GM18951 (cell line): ENCODE results near the gene ARMC6.

Source experiments
- POLR2A ChIP-seq: IDR thresholded peaks from 4 replicates; pipeline ENCODE4 v1.6.1; 2011; ENCODE audit warnings: mild to moderate bottlenecking; ENCODE audit not compliant: insufficient read length, insufficient read depth; ENCODE audit errors: extremely low read depth
- in situ Hi-C: fragments of 300-500 bp; cut with MboI; formaldehyde crosslinking; loops from one replicate; pipeline ENCODE4 v1.12.0; 2022; ENCODE audit warnings: low sequenced_read_pairs, mixed read lengths, inconsistent platforms; ENCODE audit not compliant: unreplicated experiment

The ARMC6 gene

DNA sequence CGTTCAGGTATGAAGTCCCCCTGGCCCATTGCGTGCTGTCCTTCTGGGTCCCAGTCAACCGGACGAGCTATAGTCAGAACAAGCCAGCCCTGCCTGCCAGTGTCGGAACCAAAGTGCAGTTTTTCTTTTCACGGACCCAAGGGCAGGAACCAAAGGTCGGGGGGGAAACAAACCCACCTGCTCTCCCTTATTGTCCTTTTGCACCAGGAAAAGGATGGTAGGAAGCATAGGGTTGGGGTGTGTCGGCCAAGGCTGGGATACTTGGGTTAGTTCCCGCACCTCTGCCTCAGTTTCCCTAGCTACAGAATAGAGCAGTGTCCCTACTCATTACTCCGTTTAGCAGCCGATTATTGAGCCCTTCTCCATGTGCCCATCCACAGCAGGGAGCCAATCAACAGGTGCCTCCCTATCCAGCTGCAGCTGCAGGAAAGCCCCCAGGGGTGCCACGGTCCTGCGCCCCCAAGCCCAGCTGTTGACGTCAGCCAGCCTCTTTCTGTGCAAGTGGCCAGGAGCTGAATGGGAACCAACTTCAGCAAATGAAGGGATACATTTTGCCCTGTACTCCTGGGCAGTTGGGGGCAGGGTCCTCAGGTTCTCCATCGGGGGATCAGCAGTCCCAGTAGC is 21.0 kb downstream of the ARMC6 start:
- in situ Hi-C loops: no loop called here
- no peak for TF ChIP-seq POLR2A

DNA sequence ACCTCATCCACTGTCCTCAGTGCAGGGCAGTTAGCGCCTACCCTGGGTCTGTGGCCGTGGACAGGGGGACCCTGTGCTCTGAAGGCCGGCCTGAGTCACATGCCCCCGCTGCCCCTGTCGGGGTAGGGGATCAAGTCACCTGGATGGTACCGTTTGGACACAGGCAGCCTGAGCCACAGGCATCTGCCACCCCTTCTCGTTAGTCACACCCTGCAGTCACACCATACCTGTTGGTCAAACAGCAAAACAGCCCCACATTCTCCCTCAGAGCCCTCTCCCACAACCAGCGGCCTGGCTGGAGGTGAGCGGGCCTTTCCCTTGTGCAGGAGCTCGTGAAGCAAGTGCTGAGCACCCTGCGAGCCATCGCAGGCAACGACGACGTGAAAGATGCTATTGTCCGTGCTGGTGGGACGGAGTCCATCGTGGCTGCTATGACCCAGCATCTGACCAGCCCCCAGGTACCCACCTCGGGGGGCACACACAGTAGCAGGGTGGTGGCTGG is 21.6 kb downstream of the ARMC6 start:
- in situ Hi-C loops: no loop called here
- TF ChIP-seq POLR2A: no peak

DNA sequence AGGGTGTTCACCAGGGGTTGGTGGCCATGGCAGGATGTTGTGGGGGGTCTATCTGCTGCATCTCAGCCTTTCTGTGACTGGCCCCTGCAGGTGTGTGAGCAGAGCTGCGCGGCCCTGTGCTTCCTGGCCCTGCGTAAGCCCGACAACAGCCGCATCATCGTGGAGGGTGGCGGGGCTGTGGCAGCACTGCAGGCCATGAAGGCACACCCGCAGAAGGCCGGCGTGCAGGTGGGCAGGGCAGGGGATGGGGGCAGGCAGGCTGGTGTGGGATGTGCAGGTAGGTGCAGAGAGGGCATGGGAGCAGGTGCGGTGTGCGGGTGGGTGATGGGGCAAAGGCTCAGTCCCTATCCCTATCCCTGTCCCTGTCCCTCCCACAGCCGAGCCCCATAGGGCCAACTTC is 22.3 kb downstream of the ARMC6 start:
- TF ChIP-seq POLR2A: no peak
- in situ Hi-C loops: no loop called here

DNA sequence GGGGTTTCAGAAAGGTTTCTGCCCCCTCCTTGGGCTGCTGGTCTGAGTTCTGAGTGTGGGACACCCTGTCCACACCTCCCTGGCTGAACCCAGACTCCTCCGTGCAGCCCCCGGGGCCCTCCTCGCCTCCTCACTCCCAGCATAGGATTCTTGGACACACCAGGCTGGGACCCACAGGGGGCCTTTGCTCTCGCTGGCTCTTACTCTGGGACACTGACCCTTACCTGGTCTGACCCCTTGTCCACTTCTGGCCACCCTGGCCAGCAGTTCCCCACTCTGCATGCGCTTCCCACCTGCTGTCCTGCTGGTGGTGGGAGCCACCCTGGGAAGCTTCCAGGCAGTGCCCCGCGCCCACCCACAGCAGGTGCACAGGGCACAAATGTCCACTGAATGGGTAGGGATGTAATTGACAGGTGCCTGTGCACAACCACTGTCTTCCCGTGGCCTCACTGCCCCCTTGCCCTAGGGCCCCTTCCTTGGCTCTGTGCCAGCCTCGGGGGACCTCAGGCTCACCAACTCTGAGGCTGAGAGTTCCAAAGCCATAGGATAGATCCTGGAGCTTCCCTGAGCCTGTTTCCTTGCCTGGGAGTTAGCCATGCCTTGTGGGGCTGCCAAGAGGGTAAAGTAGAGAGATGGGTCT is 23.4 kb downstream of the ARMC6 start:
- no peak for TF ChIP-seq POLR2A
- in situ Hi-C loops: no loop called here

DNA sequence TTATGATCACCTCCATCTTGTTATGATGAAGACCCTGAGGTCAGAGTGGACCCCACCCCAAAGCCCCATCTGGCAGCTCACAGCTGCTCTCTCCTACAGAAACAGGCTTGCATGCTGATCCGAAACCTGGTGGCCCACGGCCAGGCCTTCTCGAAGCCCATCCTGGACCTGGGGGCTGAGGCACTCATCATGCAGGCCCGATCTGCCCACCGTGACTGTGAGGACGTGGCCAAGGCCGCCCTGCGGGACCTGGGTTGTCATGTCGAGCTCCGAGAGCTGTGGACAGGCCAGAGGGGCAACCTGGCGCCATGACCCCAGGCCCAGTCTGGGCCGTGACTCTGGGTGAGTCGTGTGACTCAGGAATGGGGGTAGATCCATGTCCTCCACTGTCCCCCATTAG is 23.9 kb downstream of the ARMC6 start:
- in situ Hi-C loops: no loop called here
- no peak for TF ChIP-seq POLR2A

DNA sequence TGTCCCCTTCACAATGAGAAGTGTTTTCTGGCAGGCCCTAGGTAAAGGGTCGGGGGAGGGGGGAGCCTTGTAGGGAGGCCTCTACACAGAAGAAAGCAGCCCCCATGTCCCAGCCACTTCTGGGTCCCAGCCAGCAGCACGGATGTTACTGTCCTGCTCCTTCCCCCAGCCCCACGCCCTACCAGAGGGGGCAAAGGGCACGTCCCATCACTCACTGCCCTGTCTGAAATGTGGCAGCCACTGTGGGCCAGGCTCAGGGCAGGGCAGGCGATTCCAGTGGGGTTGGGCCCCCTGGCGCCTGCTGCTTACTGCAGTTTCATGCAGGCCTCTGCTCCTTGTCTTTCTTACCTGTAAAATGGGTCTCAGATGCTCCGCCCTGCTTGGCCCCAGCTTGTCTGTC is 24.3 kb downstream of the ARMC6 start:
- no peak for TF ChIP-seq POLR2A
- in situ Hi-C loops: no loop called here

DNA sequence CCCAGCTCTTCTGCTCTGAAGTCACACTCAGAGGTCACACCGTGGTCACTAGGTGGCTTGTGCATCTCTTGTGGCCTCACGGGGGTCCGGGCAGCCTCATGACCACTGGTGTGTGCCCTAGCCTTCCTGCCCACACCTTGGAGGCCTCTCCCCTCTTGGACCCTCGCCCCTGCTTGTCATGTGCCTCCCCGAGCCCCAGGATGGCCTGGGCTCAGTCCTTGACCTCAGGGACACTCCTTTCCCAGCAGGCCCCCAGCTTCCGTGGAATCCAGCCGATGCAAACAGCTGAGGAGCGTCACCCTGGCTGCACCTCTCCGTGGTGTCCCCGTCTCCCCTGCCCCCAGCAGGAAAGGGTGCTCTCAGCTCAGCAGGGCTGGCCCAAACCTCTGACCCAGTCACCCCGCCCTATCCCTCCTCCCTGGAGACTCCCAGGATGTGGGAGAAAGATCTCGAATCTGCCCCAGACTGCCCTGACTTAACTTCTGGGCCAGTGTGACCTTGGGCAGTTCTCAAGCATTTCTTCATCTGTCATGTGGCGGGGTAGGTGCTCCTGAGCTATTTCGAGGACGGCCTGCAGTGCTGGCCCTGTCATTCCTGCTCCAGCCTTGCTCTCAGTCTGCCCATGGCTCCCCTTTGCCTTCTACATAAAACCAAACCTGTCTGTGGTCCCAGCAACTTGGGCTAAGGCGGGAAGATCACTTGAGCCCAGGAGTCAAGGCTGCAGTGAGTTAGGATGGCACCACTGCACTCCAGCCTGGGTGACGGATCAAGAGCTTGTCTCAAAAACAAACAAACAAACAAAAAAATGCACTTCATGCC is 25.8 kb downstream of the ARMC6 start:
- in situ Hi-C loops: no loop called here
- no peak for TF ChIP-seq POLR2A

DNA sequence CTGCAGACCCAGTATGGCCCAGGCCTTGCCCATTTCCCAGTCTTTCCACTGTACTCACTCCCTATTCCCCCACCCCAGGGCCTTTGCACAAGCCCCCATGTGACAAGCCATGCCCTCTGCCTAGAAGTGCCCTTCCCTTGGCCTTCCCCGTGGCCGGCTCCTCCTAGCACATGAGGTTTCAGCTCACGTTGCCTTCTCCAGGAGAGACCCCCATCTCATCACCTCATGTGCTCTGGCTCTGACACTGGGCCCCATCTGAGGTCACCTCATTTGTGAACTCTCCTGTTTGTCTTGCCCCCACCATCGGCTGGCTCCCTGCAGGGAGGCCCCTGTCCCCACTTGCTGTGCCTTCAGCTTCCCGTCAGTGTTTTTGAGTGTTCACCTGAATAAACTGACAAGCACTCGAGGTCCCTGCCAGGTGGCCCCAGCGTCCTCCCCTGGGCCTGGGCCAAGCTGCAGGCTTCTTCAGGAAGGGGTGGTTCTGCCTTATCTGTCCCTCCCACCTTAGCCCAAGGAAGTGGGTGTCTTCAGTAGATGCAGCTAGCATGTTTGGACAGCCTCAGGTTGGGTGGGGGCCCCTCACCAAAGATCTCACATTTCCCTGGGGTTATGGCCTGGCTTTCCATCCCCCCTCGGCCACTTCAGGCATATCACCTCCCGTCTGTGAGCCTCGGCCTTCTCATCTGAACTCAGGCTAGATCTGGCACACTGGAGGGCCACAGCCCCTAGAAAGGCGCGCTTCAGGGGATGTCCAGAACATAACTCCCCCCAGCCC is 26.6 kb downstream of the ARMC6 start:
- in situ Hi-C loops: no loop called here
- TF ChIP-seq POLR2A: no peak

DNA sequence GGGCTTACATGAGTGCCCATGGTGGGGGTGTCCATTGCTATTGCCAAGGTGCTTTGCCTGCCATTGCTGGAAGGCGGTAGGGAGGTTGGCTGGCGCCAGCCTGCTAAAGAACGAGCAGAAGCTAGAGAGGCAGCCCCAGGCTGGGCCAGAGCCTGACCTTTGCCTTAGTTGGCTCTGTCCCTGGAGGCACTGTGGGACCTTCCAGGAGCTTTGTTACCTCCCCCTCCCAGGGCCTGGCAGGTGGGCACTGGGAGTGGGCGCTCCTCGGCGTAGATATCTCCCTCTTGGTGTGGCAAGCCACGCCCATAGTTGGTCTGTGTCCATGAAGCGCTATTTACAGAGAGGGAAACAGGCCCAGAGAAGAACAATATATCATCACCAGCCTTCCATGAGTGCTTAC is 28.1 kb downstream of the ARMC6 start:
- in situ Hi-C loops: no loop called here
- no peak for TF ChIP-seq POLR2A

DNA sequence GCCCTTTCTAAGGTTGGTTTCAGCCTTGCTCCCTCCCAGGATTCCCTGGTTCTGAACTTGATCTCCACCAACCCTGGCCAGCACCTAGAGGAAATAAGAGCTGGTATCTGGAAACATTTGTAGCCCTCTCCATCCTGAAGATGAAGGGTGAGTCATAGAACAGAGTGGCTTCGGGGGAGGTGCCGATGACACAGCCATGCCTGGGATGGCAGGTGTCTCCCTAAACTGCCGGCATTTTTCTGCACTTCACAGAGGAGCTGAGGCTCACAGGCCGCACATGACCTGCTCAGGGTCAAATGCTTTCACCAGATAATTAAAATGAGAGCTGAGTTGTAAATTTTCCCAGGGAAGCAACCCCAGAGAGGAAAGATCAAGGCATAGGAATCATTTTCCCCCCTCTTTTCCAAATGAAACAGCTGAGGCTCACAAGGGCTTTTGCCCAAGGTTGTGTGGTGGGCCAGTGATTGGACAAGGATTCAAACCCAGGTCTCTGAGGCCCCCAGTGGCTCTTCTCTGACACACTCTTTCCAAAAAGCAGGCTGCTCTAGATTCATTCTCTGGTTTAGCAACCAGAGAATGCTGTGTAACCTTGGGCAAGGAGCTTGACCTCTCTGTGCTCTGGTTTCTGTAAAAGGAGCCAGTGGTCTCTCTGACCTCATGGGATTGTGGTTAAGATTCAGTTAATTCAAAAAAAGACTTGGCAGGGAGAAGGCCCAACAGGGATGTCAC is 29.2 kb downstream of the ARMC6 start:
- in situ Hi-C loops: no loop called here

DNA sequence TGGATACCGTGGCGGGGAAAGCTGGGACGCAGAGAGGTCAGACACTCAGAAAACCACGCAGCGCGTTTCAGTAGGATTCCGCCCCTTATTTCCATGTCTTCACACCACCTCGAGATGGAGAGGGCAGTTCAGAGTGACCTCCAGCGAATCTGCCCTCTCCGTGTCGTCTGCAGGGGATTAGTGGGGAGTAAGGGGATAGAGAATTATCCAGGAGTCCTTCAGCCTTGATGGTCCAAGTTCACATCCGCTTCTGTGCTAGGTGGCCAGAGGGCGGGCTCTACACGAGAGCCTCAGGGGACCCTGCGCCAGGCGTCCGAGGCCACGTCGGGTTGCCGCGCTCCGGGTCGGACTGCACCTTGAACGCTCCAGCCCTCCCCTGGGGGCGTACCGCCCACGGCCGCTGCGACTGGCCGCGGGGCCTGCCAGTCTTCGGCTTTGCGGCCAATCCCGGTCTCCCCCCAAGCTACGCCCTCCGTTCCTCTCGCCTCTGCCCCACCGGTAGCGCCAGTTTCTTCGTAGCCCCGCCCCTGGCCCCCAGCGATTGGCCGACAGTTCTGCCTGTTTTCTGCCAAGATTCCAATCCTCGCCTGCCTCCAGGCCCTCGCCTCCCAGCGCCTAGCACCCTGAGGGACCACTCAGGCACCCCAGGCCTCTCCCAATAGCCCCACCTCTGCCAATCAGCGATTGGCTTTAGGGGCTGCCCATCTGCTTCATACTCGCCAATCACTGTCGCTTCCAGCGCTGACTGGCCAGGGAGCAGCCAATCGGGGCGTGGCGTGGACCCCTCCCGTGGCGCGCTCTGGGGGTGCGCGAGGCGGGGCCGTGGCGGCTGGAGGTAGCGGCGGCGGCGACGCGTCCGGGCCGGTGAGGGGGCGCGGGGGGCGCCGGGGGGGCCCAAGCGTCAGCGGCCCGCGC is 30.0 kb downstream of the ARMC6 start, which contains the start of gene SLC25A42:
SLC25A42 (plus strand) TSS at position 812 of the 915 bp plus-strand sequence. CDS start 32,131 bp downstream, outside the sequence.
- in situ Hi-C loops: no loop called here
- peak; percentile 59 for TF ChIP-seq POLR2A

More for the DNA sequence above, 29.2 kb downstream of the ARMC6 start:
- TF ChIP-seq POLR2A: no peak
